GM12892 (cell line): ENCODE data around the gene CD81.

Experiments
- DNase-seq: peaks from one replicate; pipeline ENCODE4 v3.0.0; 2011; ENCODE audit not compliant: insufficient read length
- FAIRE-seq: peaks from 2 replicates; lab custom pipeline; 2011; peaks lifted over from hg19 to GRCh38; lab: Jason Lieb, UNC
- POLR2A ChIP-seq: IDR thresholded peaks from 2 replicates; pipeline ENCODE4 v1.6.1; 2011; ENCODE audit warnings: low read depth, low read length, control low read depth
- POLR2AphosphoS5 ChIP-seq: IDR thresholded peaks from 2 replicates; pipeline ENCODE4 v1.6.1; 2011; ENCODE audit warnings: low read depth, low read length, control low read depth
- TAF1 ChIP-seq: IDR thresholded peaks from 2 replicates; pipeline ENCODE4 v1.6.1; 2011; ENCODE audit warnings: low read depth, mild to moderate bottlenecking, control low read depth, low read length, borderline replicate concordance

CD81 gene

DNA sequence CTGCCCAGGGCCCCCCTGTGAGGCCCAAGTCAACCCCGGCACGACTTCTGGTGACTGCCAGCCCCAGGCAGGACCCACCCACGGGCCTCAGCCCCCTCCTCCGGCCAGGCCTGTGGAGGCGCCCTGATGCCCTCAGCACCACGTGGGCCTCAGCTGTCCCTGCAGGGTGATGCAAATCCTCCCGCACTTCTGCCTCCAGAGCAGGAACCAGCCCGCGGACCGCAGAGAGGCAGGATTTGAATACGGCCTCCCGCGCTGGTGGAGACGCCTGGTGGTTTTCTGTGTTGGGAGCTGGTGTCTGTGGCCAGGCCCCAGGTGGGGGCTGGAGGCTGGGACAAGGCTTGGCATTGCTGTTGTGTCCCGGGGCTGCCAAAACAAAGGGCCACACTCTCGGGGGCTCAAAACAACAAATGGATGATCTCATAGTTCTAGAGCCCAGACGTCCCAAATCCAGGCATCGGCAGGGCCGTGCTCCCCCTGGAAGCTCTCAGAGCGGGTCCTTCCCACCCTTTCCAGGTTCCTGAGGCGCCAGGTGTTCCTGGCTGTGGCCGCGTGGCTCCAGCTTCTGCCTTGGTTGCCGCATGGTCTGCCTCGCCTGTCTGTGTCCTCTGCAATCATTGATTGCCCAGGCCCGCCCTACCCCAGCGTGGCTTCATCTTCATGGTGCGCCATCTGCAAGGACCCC lies 47.8 kb downstream of the CD81 start:
- DNase-seq (no peak), FAIRE-seq (no peak)
- TF ChIP-seq TAF1 (no peak), POLR2A (no peak), POLR2AphosphoS5 (no peak)

DNA sequence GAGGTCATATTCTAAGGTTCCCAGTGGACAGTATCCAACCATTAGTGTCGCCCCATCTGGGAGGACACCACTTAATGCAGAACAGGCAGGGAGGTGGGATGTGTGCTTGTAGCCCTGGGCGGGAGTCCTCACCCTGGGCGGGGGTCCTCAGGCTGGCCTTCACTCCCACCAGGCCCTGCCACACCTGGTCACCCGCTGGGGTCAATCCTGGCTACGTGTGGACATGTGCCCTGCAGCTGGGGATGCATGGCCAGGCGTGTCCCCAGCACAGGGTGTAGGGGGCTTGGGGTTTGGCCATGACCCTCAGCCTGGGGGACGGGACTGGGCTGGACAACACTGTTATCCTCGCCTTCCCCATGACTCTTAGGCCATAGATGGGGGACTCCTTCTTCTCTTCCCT lies 48.4 kb downstream of the CD81 start:
- TF ChIP-seq POLR2AphosphoS5: no peak
- no peak for TF ChIP-seq TAF1
- no peak for TF ChIP-seq POLR2A
- no peak for DNase-seq
- no peak for FAIRE-seq

- DNase-seq: no peak
- TF ChIP-seq POLR2A (no peak), POLR2AphosphoS5 (no peak), TAF1 (no peak)
- FAIRE-seq: no peak
Observed at GRCh38 chr11:2426221-2426620, 49.1 kb downstream of the CD81 start.

DNA sequence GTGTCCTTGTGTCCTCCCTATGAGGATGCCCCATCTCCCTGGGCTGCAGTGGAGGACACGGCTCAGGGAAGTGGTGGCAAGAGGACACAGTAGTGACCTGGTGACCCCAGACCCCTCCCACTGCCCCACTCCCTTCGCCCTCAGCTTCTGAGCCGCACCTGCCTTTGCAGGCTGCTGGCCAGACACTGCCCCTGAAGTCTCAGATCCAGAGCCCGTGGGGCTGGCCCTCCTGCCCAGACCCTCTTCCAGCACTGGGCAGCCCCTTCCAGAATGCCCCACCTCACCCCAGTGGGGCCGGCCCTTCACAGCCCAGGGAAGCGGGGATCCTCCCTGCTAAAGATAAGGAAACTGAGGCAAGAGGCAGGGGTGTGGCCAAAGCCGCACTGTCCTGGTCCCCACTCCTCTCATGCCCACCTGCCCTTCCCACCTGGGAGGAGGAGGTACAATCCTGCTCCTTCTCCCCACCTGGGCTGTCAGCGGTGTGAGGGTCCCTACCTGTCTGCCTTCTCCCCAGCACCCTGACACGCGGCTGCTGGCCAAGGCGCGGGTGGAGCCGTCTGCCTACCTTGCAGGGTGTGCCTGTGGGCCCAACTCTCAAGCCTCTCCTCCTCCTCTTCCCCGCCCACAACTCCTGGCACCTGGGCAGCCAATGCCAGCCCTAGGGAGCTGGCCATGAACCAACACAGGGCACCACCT lies 49.9 kb downstream of the CD81 start:
- TF ChIP-seq POLR2A (no peak), POLR2AphosphoS5 (no peak), TAF1 (no peak)
- no peak for FAIRE-seq
- no peak for DNase-seq

DNA sequence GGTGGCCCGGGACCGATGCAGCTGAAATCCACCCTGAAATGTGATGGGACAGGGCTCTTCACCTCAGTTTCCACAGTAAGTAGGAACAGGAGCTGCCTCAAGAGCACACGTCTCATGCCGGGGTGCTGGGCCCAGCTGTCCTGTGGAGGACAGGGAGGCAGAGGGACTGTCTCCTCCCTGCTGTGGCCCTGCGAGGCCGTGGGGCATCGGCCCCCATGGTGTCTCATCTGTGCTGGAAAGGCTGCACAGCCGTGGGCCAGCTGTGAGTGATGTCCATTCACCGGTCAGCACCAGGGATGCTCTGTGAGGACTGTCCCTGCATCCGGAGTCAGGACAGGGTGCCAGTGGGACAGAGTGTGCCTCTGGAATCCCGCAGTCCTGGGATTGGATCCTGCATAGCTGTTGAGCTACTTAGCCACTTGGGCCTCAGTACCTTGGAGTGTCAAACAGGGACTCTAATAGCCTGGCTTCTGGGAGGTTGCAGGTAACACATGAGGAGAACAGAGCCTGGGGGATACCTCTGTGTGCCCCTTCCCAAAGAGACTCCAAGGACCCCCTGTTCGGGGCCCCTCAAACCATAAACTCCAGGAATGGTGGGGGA lies 50.7 kb downstream of the CD81 start:
- FAIRE-seq (no peak), DNase-seq (no peak)
- TF ChIP-seq POLR2AphosphoS5 (no peak), TAF1 (no peak), POLR2A (no peak)

GRCh38 chr11:2428322-2428795 lies 51.2 kb downstream of the CD81 start:
- DNase-seq: peak; percentile 67
- TF ChIP-seq TAF1: no peak
- no peak for TF ChIP-seq POLR2A
- no peak for TF ChIP-seq POLR2AphosphoS5

DNA sequence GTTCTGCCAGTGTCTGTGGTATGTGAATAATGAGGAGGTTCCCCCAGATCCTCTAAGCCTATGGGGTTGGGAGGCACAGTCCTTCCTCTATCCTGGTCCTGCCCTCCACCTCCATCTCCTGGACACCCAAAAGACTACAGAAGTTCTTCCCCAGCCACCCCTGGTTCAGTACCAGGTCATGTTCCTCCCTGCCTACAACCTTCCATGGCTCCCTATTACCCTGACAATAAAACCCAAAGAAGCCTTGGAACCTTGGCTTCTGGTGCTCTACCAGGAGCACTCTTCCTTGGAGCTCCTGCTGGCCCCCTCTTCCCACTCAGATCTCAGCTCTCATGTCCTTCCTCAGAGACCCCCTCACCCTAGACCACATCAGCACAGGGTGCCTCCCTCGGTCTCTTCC lies 54.3 kb downstream of the CD81 start:
- FAIRE-seq (no peak), DNase-seq (no peak)

More at GRCh38 chr11:2428322-2428795, 51.2 kb downstream of the CD81 start:
- FAIRE-seq: peak; percentile 87

GRCh38 chr11:2432171-2432621 lies 55.1 kb downstream of the CD81 start:
- FAIRE-seq (no peak), DNase-seq (no peak)
- no peak for TF ChIP-seq TAF1
- TF ChIP-seq POLR2AphosphoS5: no peak
- no peak for TF ChIP-seq POLR2A

More for the DNA sequence above, 54.3 kb downstream of the CD81 start:
- TF ChIP-seq TAF1: no peak
- TF ChIP-seq POLR2AphosphoS5: no peak
- no peak for TF ChIP-seq POLR2A

DNA sequence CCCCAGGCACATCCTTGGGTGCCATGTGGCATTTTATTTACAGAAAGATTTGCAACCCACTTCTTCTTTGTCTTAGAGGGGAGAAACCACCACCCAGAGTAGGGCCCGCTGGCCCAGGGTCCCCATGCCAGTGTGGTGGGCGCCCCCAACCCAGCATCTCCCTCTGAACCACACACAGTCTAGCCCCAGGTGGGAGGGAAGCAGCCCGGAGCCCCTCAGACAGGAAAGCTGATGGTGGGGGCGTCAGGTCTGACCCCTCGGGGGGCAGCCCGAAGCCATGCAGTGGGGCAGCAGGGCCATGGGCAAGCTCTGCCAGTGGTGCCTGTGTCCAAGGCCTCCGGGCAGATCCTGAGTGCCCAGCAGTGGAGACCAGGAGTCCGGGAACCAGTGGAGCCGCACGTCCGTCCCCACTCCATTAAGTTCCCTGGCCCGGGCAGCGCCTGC lies 55.5 kb downstream of the CD81 start:
- no peak for TF ChIP-seq TAF1
- no peak for TF ChIP-seq POLR2AphosphoS5
- no peak for TF ChIP-seq POLR2A
- no peak for DNase-seq
- no peak for FAIRE-seq

GRCh38 chr11:2433106-2433925 lies 56.2 kb downstream of the CD81 start:
- TF ChIP-seq TAF1 (no peak), POLR2AphosphoS5 (no peak), POLR2A (no peak)
- no peak for DNase-seq
- FAIRE-seq: no peak

- TF ChIP-seq POLR2AphosphoS5: no peak
- TF ChIP-seq TAF1: no peak
- TF ChIP-seq POLR2A: no peak
- FAIRE-seq (peak; percentile 48), DNase-seq (no peak)
Observed at GRCh38 chr11:2434008-2434407, 56.9 kb downstream of the CD81 start.
